Caco-2 (cell line): Measurements from ENCODE around the gene VCAN. TPM values are rescaled to one million over a fixed set of nuclear protein-coding genes. Genes with fewer than 3 reads are reported as not detected.

Experiments
- BruUV-seq: library from RNA; stranded (reverse); fragments of 400-500 nt; replicated peaks from 2 replicates; lab custom pipeline; 2021; lab: Mats Ljungman, UMichigan
- CTCF ChIA-PET: fragments of 300-600 bp; sonication (Branson Sonifier 250); formaldehyde crosslinking; loops from one replicate; lab custom pipeline; 2022; ENCODE audit warnings: antibody characterized with exemption; lab: Charles Lee
- POLR2A ChIA-PET: fragments of 300-600 bp; sonication (Branson Sonifier 250); formaldehyde crosslinking; loops from one replicate; lab custom pipeline; 2022; ENCODE audit warnings: antibody characterized with exemption; lab: Charles Lee
- DNase-seq, 2 experiments: peaks; one replicate each; pipeline versions ENCODE4 v3.0.0 to v3.0.0-alpha.2; 2020 to 2022
- H3K27me3 ChIP-seq: replicated peaks from 2 replicates; pipeline ENCODE4 v1.6.0; 2011; ENCODE audit warnings: low read length; ENCODE audit not compliant: control insufficient read depth, insufficient read depth
- H3K36me3 ChIP-seq: 2 replicates; pipeline ENCODE4 v1.5.1; 2011; ENCODE audit warnings: low read length; ENCODE audit not compliant: control insufficient read depth, insufficient read depth
- H3K4me1 ChIP-seq: fragments of 250-450 bp; sonication (Bioruptor Pico); 2 replicates; pipeline ENCODE4 v1.5.1; 2020; ENCODE audit warnings: mild to moderate bottlenecking
- H3K4me3 ChIP-seq: 2 replicates; pipeline ENCODE4 v1.5.1; 2011; ENCODE audit warnings: low read depth, mild to moderate bottlenecking, control low read depth, low read length
- H3K9me3 ChIP-seq: fragments of 250-450 bp; sonication (Bioruptor Pico); 2 replicates; pipeline ENCODE4 v1.5.1; 2020; ENCODE audit warnings: mild to moderate bottlenecking, moderate library complexity
- H3K27ac Mint-ChIP-seq: one replicate; pipeline ENCODE4 v1.8.0; 2022; ENCODE audit warnings: mixed read lengths; ENCODE audit not compliant: unreplicated experiment
- H3K27me3 Mint-ChIP-seq: one replicate; pipeline ENCODE4 v1.8.0; 2022; ENCODE audit warnings: mixed read lengths; ENCODE audit not compliant: insufficient read depth, unreplicated experiment
- H3K36me3 Mint-ChIP-seq: one replicate; pipeline ENCODE4 v1.8.0; 2022; ENCODE audit warnings: mild to moderate bottlenecking, mixed read lengths; ENCODE audit not compliant: insufficient read depth, unreplicated experiment
- H3K4me1 Mint-ChIP-seq: one replicate; pipeline ENCODE4 v1.8.0; 2022; ENCODE audit warnings: low read depth, mixed read lengths; ENCODE audit not compliant: unreplicated experiment
- H3K4me3 Mint-ChIP-seq: one replicate; pipeline ENCODE4 v1.8.0; 2022; ENCODE audit warnings: mild to moderate bottlenecking, moderate library complexity, mixed read lengths; ENCODE audit not compliant: unreplicated experiment
- H3K9me3 Mint-ChIP-seq: one replicate; pipeline ENCODE4 v1.8.0; 2022; ENCODE audit warnings: mixed read lengths; ENCODE audit not compliant: unreplicated experiment
- CTCF ChIP-seq, 2 experiments: fragments of 200-600 bp in 1 of 2; IDR thresholded peaks; 1 replicate in 1 of 2; 2 replicates in 1 of 2; pipeline versions ENCODE4 v1.5.1 to v1.8.0; 2011 to 2022; ENCODE audit warnings: antibody characterized with exemption in 1 of 2, control low read depth in 1 of 2, inconsistent platforms in 1 of 2, low read depth in 1 of 2, low read length in 1 of 2, mild to moderate bottlenecking in 1 of 2, moderate library complexity in 1 of 2; ENCODE audit not compliant: insufficient read depth in 1 of 2, severe bottlenecking in 1 of 2, unreplicated experiment in 1 of 2
- intact Hi-C: fragments of 100-400 bp; cut with micrococcal nuclease; formaldehyde crosslinking; loops from one replicate; pipeline ENCODE4 v1.10.0; 2022; ENCODE audit not compliant: unreplicated experiment
- total RNA-seq: library from RNA; stranded (reverse); gene quantifications from 2 replicates; pipeline ENCODE4 v1.2.3, GENCODE V29; 2022

The VCAN gene
- total RNA-seq, 1 experiment from 2014 or later, result 27.4 TPM

GRCh38 chr5:83595217-83595616, 123.7 kb downstream of the VCAN start:
- Mint-ChIP-seq H3K4me3 (no peak overlapping the region), H3K27ac (no peak overlapping the region), H3K9me3 (no peaks in the 10 kb centered on the region), H3K4me1 (no peaks in the 10 kb centered on the region), H3K36me3 (no peaks in the 10 kb centered on the region), H3K27me3 (peaks cover 3% of the 10 kb centered on the region)
- intact Hi-C loops, result no loop called here
- no TSS peak for BruUV-seq
- Histone ChIP-seq H3K4me3 (no peak overlapping the region), H3K9me3 (no peaks in the 10 kb centered on the region), H3K36me3 (no peaks in the 10 kb centered on the region), H3K4me1 (no peaks in the 10 kb centered on the region), H3K27me3 (no peaks in the 10 kb centered on the region; the same call in 1 of the 2 replicates)
- POLR2A ChIA-PET, result no interaction called here
- TF ChIP-seq CTCF (IDR thresholded peaks at IDR 0.05; ENCODE audit: insufficient read depth in 1 of 2, low read depth in 1 of 2, low read length in 1 of 2, severe bottlenecking in 1 of 2, unreplicated experiment in 1 of 2), result peak in 1 of 2 experiments; percentile 10
- CTCF ChIA-PET, result interaction anchor here (0.7 kb wide), 1 partner anchor 318 kb away, joined by 4 read pairs; no protein-coding TSS in a partner anchor
- DNase-seq, result no peak

- peak; percentile 57 to 59 for DNase-seq
- Mint-ChIP-seq H3K4me1 (no peaks in the 10 kb centered on the region), H3K4me3 (no peak overlapping the region), H3K27ac (no peak overlapping the region), H3K9me3 (no peaks in the 10 kb centered on the region), H3K36me3 (no peaks in the 10 kb centered on the region), H3K27me3 (peaks cover 3% of the 10 kb centered on the region)
- peak; percentile 61 to 85 for TF ChIP-seq CTCF (IDR thresholded peaks at IDR 0.05; ENCODE audit: insufficient read depth in 1 of 2, low read depth in 1 of 2, low read length in 1 of 2, severe bottlenecking in 1 of 2, unreplicated experiment in 1 of 2)
- ChIA-PET POLR2A (no interaction called here), CTCF (interaction anchor here (1.3 to 1.7 kb wide), 3 partner anchors 15 to 104 kb away, joined by 4 to 6 read pairs (median 4); no protein-coding TSS in a partner anchor)
- H3K27me3 ChIP-seq, result no peaks in the 10 kb centered on the region
- intact Hi-C loops, result loop anchor here (1.0 kb wide), 3 partner anchors 25 to 104 kb away; no protein-coding TSS in a partner anchor
- no peak overlapping the region for H3K4me3 ChIP-seq
- no peaks in the 10 kb centered on the region for H3K36me3 ChIP-seq
- no peaks in the 10 kb centered on the region for H3K4me1 ChIP-seq
- BruUV-seq, result no TSS peak
- no peaks in the 10 kb centered on the region for H3K9me3 ChIP-seq
These were observed 136.6 kb downstream of the VCAN start for GRCh38 chr5:83608122-83608521.

- Histone ChIP-seq H3K4me1 (no peaks in the 10 kb centered on the region), H3K27me3 (no peaks in the 10 kb centered on the region), H3K9me3 (peaks cover 6% of the 10 kb centered on the region; the same call in 1 of the 2 replicates), H3K36me3 (no peaks in the 10 kb centered on the region), H3K4me3 (no peak overlapping the region)
- no peaks in the 10 kb centered on the region for H3K4me1 Mint-ChIP-seq
- H3K27ac Mint-ChIP-seq, result no peak overlapping the region
- no TSS peak for BruUV-seq
- DNase-seq, result no peak
- ChIA-PET POLR2A (no interaction called here), CTCF (no interaction called here)
- peaks cover 30% of the 10 kb centered on the region for H3K9me3 Mint-ChIP-seq
- H3K4me3 Mint-ChIP-seq, result no peak overlapping the region
- H3K27me3 Mint-ChIP-seq, result peaks cover 3% of the 10 kb centered on the region
- no peaks in the 10 kb centered on the region for H3K36me3 Mint-ChIP-seq
- intact Hi-C loops, result no loop called here
- no peak for TF ChIP-seq CTCF (IDR thresholded peaks at IDR 0.05; ENCODE audit: insufficient read depth in 1 of 2, low read depth in 1 of 2, low read length in 1 of 2, severe bottlenecking in 1 of 2, unreplicated experiment in 1 of 2)
These were observed 143.3 kb downstream of the VCAN start for GRCh38 chr5:83614841-83615240.
